GM18505 (cell line): ENCODE measurements around the gene PPP3R2.
"Not testable (repeated sequence)": the region's sequence is repeated elsewhere in the genome, so short reads cannot be mapped to it uniquely, and the experiment has no call there.

Experiments used
- ATAC-seq: cut with Tn5 transposase; IDR thresholded peaks from one replicate; pipeline ENCODE4 v1.9.1; 2021; ENCODE audit not compliant: unreplicated experiment
- POLR2A ChIP-seq: IDR thresholded peaks from 4 replicates; pipeline ENCODE4 v1.6.1; 2011; ENCODE audit warnings: borderline replicate concordance; ENCODE audit not compliant: insufficient read depth, insufficient read length; ENCODE audit errors: extremely low read depth

PPP3R2 gene

GRCh38 chr9:101578378-101578777 lies 16.4 kb downstream of the PPP3R2 start:
- no peak for TF ChIP-seq POLR2A
- ATAC-seq: peak; percentile 67

DNA sequence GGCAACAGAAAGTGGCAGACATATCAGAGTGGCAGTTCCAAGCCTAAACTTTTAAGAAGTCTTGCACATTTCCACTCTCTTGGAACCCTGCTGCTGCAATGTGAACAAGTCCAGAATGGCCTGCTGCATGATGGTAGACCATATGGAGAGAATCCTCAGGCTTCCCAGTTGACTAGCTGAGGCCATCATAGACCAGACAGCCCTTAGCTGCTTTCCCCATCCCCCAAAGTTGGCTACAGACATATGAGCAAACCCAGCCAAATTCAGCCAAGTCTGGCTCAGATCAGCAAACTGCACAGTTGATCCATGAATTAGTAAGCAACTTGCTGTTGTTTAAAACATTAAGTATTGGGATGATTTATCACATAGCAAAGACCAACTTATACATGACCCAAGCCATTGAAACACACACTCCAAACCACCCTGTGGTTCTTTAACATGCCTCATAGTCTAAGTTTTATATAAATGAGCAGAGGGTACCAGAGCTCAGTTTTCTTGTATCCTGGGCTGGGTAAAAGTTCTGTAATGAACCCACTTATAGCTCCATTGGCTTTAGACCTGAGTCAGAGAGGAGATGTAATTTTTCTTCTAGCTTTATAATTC lies 19.9 kb downstream of the PPP3R2 start:
- TF ChIP-seq POLR2A: no peak
- no peak for ATAC-seq

DNA sequence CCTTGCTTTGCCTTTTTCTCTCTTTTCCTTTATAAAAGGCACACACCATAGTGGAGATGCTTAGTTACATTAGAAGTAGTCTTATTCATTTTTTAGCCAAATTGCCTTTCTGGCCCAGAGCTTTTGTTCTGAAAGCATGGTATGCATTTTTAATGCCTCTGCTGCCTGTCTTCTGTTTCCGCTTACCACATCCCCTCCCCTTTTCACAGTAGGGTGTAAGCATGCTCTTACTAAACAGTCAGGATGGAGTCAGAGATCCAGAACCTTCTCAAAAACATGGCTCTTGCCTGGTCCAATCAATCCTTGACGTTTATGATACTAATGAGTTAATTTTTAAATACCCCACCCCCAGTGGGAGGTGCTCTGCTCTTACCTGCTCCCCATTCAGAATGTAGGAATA lies 22.5 kb downstream of the PPP3R2 start:
- no peak for TF ChIP-seq POLR2A
- no peak for ATAC-seq

- ATAC-seq: no peak
These were observed 23.7 kb downstream of the PPP3R2 start for GRCh38 chr9:101571114-101571513.

DNA sequence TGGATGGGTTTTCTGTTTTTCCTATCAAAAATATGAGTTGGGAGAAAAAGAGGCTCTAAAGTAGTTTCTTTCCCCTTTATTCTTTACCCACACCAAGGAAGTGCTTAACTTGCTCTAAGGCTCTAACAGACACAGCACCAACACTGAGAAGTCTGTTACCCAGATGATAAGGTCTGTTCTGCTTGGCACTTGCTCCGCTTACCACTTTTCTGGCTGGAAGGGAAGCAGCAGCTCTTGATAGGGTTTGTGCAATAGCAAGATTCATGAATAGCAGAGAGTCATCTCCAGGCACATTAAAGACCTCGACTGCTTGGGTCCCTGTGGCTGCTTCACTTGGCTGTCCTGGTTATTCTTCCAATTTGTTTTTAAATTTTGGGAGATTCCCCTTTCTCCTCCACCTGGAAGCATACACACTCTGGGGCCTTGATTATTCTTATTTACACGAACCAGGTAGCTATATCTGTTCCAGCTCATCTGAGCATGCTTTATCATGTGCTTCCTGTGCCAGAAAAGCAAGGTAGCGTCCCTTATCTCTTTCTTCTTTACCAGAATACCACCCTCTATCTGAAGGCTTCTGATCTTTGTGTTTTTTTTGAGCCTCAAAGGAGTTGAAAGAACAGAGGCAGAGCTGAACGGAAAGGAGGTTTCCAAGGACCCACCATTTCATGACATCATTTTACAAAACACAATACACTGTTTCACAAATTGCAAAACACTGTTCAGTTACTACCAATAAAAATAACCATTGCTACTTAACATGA lies 24.8 kb downstream of the PPP3R2 start:
- no peak for TF ChIP-seq POLR2A
- no peak for ATAC-seq

More at GRCh38 chr9:101571114-101571513, 23.7 kb downstream of the PPP3R2 start:
- TF ChIP-seq POLR2A: no peak

GRCh38 chr9:101567725-101568350 lies 26.9 kb downstream of the PPP3R2 start:
- no peak for ATAC-seq
- TF ChIP-seq POLR2A: no peak

DNA sequence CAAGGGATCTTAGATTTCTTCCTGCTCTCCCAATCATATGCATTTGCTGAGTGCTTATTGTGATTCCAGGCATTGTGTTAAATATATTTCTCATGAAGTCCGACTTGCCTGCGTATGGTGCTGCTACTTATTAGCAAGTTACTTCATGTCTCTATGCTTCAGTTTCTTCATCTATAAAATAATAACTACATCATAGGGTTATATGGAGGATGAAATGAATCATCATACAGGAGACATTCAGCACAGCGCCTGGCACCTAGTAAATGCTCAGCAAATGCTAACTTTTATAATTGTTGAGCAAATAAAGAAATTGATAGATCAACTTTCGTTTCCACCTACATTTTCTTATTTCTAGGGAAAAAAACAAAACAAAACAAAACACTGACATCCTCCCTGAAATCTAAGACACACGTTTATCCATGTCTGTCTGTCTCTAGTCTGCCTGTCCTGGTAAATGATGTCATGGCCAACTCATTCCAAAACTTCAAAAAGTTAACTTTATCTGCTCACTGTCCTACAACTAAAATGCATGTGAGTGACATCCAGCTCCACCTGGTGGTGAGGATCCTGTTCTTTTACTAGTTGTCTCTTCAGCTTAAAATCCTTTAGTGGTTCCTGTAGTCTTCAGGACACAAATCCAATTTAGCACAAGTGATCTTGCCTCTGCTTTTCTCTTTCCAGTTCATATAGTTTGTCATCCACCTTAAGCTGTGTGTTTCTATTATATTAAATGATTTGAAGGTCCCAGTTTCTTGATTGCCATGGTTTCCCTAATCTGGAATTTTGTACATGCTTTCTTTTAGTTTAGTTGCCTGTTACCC lies 27.7 kb downstream of the PPP3R2 start:
- peak; percentile 85 for ATAC-seq

GRCh38 chr9:101564252-101564651 lies 30.5 kb downstream of the PPP3R2 start:
- no peak for TF ChIP-seq POLR2A
- ATAC-seq: no peak

More for the DNA sequence above, 27.7 kb downstream of the PPP3R2 start:
- no peak for TF ChIP-seq POLR2A

GRCh38 chr9:101562966-101563365 lies 31.8 kb downstream of the PPP3R2 start:
- ATAC-seq: no peak
- no peak for TF ChIP-seq POLR2A

DNA sequence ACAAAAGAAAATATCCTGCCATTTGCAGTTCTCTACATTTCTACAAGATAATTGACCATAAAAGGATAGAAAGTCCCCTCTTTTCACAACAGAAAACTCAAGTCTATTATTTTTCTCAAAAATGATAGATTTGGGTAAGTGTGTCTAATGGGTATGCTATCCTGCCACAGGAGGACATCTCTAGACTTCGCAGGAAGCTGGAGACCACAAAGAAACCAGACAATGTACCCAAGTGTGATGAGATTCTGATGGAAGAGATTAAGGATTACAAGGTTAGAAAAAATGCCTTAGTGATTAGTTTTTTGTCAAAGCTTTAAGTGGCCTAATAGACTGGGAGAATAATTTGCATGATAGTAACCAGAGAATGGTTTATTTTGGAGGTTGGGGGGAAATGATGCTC lies 33.0 kb downstream of the PPP3R2 start:
- ATAC-seq: no peak
- no peak for TF ChIP-seq POLR2A

DNA sequence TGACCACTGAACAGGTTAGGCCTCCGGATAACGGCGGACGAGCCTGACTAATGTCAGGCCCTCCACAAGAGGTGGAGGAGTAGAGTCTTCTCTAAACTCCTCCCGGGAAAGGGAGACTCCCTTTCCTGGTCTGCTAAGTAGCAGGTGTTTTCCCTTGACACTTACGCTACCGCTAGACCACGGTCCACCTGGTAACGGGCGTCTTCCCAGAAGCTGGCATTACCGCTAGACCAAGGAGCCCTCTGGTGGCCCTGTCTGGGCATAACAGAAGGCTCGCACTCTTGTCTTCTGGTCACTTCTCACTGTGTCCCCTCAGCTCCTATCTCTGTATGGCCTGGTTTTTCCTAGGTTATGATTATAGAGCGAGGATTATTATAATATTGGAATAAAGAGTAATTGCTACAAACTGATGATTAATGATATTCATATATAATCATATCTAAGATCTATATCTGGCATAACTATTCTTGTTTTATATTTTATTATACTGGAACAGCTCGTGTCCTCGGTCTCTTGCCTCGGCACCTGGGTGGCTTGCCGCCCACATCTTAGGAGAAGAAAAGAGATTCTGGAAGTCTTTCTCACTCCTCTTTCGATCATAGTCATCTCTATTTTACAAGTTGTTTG lies 45.2 kb downstream of the PPP3R2 start:
- ATAC-seq: not testable (repeated sequence)

DNA sequence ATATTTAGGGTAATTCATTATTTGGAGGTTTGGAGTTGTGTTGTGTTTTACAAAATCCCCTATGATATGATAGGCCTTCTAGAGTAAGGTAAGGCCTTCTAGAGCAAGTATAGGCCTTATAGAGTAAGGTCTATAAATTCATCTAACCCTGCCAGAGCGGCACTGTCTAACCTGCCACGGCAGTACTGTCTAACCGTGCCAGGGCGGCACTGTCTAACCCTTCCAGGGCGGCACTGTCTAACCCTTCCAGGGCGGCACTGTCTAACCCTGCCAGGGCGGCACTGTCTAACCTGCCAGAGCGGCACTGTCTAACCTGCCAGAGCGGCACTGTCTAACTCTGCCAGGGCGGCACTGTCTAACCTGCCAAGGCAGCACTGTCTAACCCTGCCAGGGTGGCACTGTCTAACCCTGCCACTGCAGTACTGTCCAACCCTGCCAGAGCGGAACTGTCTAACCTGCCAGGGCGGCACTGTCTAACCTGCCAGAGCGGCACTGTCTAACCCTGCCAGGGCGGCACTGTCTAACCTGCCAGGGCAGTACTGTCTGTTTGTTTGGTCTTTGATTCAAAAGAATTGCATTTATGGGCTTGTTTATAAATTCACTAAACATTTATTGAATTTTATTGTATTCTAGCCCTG lies 51.6 kb downstream of the PPP3R2 start:
- TF ChIP-seq POLR2A: no peak

More for the DNA sequence above, 51.6 kb downstream of the PPP3R2 start:
- no peak for ATAC-seq
